ENCODE results near the gene CALU. TPM values are rescaled to one million over a fixed set of nuclear protein-coding genes. Genes with fewer than 3 reads are reported as not detected.

The CALU gene
- total RNA-seq, 1 donor from 2014 or later, result 96.0 TPM

Other genes starting within 250 kb of the CALU start
- gene GARIN1A, start 67.1 kb upstream of the CALU start, total RNA-seq, result 8.8 TPM
- not detected for gene OPN1SW, start 36.4 kb downstream of the CALU start, total RNA-seq
- 5.9 TPM for gene CCDC136, start 52.6 kb downstream of the CALU start, total RNA-seq
- 11.7 TPM for gene FLNC, start 91.0 kb downstream of the CALU start, total RNA-seq
- 89.6 TPM for gene ATP6V1F, start 123.5 kb downstream of the CALU start, total RNA-seq
- 1.8 TPM for gene KCP, start 171.3 kb downstream of the CALU start, total RNA-seq
- gene IRF5, start 198.6 kb downstream of the CALU start, total RNA-seq, result 8.7 TPM

All from sciatic nerve (tissue), 1 donor.